Epithelial cell of prostate (primary cell): ENCODE measurements around the gene LRP1B.
A peak's percentile ranks its signal among the peaks of the same experiment; 100 is the strongest.

Source experiments
- DNase-seq: peaks from one replicate; pipeline ENCODE4 v3.0.0-alpha.2; 2011; ENCODE audit warnings: low read depth, low spot score
- H3K27ac ChIP-seq: fragments of 450-650 bp; 2 replicates; pipeline ENCODE4 v1.5.1; 2017; ENCODE audit warnings: mild to moderate bottlenecking

The LRP1B gene

GRCh38 chr2:141105763-141106162 lies 1025.1 kb downstream of the LRP1B start:
- no peak overlapping the region for H3K27ac ChIP-seq
- no peak for DNase-seq

GRCh38 chr2:141103216-141103615 lies 1027.6 kb downstream of the LRP1B start:
- DNase-seq: no peak

DNA sequence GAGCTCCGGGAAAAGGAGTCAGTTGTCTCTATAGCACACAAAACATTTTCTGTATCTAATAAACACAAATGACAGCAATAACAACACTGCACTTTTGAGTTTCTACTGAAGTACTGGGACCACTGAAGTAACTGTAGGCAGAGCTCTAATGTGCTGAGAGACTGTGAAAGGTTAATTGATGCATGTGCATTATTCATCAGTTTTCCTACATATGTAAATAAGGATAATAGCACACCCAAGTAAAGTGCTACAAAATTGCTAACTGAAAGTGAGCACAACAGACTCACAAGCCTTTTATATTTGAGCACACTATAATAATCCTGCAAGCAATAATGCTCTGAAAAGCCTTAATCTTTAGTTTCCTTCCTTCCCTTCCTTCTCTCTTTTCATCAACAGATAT lies 1051.6 kb downstream of the LRP1B start:
- H3K27ac ChIP-seq: no peak overlapping the region
- no peak for DNase-seq

More at GRCh38 chr2:141103216-141103615, 1027.6 kb downstream of the LRP1B start:
- H3K27ac ChIP-seq: no peak overlapping the region

DNA sequence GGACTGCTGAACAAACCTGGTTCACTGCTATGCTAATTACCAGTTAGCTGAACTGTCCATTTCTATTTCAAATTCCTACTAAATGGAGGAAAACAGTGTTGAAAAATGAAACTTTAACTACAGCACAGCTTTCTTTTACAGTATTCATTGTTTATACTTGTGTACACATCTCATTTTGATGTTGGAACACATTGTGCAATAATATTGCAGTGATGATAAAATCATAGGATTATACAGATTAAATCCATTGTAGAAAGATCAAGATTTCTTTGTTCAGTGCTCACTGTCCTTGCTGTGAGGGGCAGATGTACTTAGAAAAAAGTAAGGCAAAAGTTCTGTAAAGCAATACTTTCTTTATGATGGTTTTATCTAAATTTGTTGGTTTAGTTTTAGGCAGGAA lies 1055.1 kb downstream of the LRP1B start:
- DNase-seq: no peak
- no peak overlapping the region for H3K27ac ChIP-seq

DNA sequence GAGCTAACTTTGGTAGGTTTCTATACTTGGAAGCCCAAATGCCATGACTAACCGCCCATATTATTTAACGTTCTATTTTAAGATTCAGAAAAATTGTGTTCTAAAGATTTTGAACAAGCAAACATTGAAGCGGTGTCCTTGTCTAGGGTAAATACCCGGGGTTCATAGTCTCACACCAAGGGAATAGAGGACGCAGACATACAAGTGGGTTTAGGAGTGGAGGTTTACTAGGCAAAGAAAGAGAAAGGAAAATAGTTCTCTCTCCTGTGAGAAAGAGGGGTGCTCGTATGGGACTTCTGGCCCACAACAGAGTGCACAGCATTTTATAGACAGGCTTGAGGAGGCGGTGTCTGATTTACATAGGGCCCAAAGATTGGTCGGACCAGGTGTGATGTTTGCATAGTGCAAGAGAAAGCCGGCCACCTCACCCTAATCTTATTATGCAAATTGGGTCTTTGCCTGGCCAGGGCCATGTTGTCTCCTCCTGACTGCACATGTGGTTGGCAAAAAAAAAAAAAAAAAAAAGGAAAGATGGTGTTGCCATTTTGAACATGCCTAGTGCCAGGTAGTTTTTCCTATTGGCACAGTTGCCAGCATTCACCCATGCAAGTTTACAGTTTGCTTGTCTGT lies 1062.6 kb downstream of the LRP1B start:
- no peak for DNase-seq
- no peak overlapping the region for H3K27ac ChIP-seq

DNA sequence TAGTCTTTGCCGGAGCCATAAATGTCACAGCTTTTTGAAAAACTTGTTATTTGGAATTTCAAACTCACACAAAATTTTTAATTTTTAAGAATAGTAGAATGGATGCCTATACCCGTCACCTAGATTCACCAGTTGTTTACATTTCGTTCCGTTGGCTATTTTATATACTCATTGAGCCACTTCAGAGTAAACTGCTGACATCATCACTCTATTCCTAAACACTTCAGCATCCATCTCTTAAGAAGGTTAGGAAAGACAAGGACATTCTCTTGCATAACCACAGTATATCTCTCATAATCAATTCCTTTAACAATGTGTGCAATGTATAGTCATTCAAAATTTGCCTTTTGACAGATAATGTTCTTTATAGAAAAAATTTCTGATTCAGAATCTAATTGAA lies 1065.8 kb downstream of the LRP1B start:
- DNase-seq: no peak
- H3K27ac ChIP-seq: no peak overlapping the region

DNA sequence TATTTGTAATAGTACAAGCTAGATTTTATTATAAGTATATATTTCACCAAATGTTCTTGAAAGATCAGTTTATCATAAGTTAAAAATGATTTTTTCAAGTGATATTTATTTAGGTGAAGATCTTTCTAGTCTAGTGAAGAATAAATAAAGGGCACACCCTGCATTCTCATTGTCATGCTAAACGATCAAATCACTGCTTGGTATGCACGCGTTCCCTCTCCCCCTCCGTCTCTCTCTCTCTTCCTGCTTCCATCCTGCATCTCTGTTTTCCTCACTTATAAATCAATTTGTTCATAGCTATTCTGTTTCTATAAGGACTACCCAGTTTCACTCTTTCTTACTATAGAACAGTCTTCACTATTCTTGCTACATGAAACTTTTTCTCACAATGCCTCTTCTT lies 1067.4 kb downstream of the LRP1B start:
- no peak overlapping the region for H3K27ac ChIP-seq
- no peak for DNase-seq

- DNase-seq: no peak
- no peak overlapping the region for H3K27ac ChIP-seq
These were observed 1068.4 kb downstream of the LRP1B start for GRCh38 chr2:141062443-141062842.

DNA sequence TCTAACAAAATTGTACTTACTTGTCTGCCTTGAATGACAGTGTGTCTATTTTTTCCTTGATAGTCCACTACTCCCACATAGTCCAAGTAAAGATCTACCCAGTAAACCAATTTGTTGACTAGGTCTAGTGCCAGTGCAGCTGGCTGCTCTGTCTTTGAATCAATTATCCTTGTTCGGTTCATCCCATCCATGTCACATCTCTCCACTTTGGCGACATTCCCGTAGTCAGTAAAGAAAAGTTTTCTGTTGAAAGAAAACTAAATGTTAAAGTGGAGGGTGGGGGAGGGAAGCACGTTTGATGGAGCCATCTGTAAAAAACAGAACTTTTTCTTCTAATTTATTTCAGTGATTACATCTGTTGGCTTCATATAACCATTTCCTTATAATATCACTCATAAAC lies 1068.8 kb downstream of the LRP1B start:
- no peak for DNase-seq

GRCh38 chr2:141058556-141058955 lies 1072.3 kb downstream of the LRP1B start:
- DNase-seq: no peak
- no peak overlapping the region for H3K27ac ChIP-seq

More for the DNA sequence above, 1068.8 kb downstream of the LRP1B start:
- H3K27ac ChIP-seq: no peak overlapping the region

DNA sequence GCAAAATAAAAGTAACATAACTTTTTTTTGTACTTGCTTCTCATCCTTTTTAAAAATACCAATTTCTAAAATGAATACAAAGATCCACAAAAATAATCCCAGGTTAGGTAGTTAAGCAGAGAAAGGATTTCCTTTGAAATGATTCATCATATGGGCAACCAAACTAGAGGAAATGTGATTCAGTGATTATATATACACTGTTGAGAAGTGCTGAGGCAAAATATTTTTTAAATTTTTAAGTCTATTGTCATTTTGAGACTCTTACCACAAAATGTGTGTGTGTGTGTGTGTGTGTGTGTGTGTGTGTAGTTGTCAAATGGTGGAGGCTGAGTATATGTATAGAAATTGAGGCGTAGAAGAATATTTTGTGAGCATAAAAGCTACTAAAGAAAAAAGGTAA lies 1075.3 kb downstream of the LRP1B start:
- no peak for DNase-seq
- no peak overlapping the region for H3K27ac ChIP-seq

DNA sequence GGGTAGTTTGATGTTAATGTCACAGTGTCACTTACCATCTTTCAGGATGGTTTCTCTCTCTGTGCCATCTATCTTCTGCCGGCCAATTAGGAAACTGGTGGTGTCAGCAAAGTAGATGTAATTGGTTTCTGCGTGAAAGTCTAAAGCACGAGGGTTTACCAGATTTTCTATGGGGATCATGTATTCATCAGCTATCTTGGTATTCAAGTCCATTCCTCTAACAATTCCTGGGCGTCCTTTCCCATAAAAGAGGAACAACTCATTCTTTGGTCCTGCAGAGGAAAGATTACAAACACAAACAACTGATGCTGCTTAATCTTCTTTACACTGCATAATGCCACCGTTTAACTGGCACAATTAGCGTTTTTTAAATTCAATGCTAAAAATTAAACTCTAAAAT lies 1081.9 kb downstream of the LRP1B start:
- DNase-seq: no peak
- H3K27ac ChIP-seq: no peak overlapping the region

DNA sequence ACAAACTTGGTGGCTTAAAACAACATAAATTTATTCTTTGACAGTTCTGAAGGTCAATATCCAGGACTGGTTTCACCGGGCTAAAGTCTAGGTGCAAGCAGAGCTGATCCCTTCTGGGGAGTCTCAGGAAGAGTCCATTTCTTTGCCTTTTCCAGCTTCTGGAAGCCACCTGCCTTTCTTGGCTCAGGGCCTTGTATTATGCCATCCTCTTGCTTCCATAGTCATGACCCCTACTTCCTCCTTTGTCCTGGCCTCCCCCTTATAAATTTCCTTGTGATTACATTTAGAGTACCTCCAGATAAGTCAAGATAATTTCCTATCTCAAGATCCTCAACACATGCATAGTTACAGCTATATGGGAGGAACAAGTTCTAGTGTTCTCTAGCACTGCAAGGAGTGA lies 1089.5 kb downstream of the LRP1B start:
- no peak overlapping the region for H3K27ac ChIP-seq
- no peak for DNase-seq

- DNase-seq: no peak
- H3K27ac ChIP-seq: no peak overlapping the region
These were observed 1092.5 kb downstream of the LRP1B start for GRCh38 chr2:141038341-141038740.

DNA sequence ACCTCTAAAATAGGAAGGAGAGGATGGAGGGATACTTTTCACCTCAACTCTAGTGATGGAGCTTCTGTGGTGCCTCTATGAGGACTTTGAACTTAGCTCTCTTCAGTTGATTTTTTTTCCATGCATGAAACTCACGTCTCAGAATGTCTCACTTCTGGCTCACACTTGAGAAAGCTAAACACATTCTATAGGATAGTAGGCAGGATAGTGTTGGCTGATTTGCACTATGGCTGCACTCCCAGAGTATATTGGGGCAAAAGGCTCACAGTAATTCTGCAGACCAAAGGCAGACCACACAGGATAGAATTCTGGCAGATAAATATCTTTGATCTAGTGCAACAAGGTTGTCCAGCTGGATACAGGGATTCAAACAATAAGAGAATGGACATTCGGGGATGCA lies 1093.5 kb downstream of the LRP1B start:
- DNase-seq: no peak
- no peak overlapping the region for H3K27ac ChIP-seq

DNA sequence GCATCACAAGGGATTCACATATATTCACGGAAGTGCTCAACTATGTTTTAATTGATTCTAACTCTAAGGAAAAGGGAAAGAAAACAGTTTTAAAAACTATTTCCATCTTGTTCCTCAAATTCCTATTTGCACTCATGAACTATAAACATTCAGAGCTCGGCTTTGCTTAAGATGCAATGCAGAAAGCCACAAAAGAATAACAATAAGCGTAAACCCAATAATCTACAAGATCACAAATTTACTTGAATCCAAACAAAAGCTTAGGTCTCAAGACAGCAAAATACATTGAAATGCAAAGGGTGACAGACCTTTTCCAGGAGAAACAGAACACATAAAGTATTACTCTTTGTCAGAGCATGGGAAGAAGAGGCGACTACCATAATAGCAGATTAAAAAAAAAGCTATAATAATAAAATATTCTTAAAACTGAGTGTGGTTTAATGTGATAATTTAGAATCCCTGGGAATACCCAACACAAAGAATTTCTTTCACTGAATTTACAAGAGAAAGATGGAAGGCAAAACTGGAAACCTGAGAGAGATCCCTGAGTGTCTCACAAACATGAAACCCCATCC lies 1094.9 kb downstream of the LRP1B start:
- DNase-seq: no peak
- no peak overlapping the region for H3K27ac ChIP-seq

GRCh38 chr2:141029428-141030078 lies 1101.3 kb downstream of the LRP1B start:
- no peak overlapping the region for H3K27ac ChIP-seq
- no peak for DNase-seq

DNA sequence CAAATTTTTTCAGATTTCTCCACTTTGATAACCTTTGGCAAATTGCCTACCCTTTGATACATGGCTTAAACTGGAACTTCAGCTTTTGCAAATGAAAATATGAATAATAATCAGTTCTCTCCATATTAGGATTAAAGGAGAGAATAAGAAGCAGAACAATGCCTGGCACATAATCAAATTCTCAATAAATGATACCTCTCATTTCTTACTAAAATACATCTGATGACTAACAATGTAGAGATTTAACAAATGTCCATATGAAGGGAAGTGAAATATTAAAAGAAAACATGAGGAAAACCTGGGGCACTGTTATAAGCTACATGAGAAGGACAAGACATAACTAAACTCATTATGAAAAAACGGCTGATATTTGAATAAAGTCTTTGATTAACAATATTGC lies 1103.6 kb downstream of the LRP1B start:
- no peak overlapping the region for H3K27ac ChIP-seq
- DNase-seq: no peak

GRCh38 chr2:141021611-141022010 lies 1109.2 kb downstream of the LRP1B start:
- DNase-seq: no peak
- peak overlapping the region; percentile 84 for H3K27ac ChIP-seq

- peak overlapping the region; percentile 84 for H3K27ac ChIP-seq
- DNase-seq: no peak
These were observed 1109.7 kb downstream of the LRP1B start for GRCh38 chr2:141021109-141021508.

DNA sequence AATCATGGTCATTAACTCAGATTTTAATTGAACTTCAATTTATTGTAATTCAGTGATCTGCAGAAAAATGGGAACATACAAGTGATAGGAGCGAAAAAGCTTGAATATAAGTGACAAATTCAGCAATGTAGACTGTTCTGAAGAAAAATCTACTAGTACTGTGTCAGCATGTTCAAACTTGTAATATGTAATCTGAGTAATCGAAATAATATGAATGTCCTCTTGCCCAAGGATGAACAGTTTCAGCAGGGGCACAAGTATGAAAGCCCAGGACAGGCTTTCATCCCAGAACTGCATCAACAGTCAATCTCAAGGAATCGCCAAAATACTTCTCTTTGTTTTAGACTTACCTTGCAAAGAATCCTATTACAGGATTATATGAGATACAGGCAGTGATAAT lies 1110.5 kb downstream of the LRP1B start:
- peak overlapping the region; percentile 84 for H3K27ac ChIP-seq
- no peak for DNase-seq
